Neural progenitor cell (in vitro differentiated cells): Measurements from ENCODE around the gene CACNB1. TPM values are rescaled to one million over a fixed set of nuclear protein-coding genes. Genes with fewer than 3 reads are reported as not detected.
A peak's percentile ranks its signal among the peaks of the same experiment; 100 is the strongest.

Source experiments
- DNase-seq: peaks from one replicate; pipeline ENCODE4 v3.0.0-alpha.2; 2016; ENCODE audit warnings: low spot score
- H2AFZ ChIP-seq: fragments of 200-600 bp; sonication (generic); replicated peaks from 2 replicates; pipeline ENCODE4 v1.6.1; 2016; ENCODE audit warnings: antibody characterized with exemption
- H3F3A ChIP-seq: fragments of 200-600 bp; sonication (generic); 2 replicates; pipeline ENCODE4 v1.6.1; 2016; ENCODE audit warnings: antibody characterized with exemption, low read depth
- H3K27ac ChIP-seq: fragments of 200-600 bp; sonication (generic); 2 replicates; pipeline ENCODE4 v1.5.1; 2016; ENCODE audit warnings: mild to moderate bottlenecking
- H3K27me3 ChIP-seq: fragments of 200-600 bp; sonication (generic); 2 replicates; pipeline ENCODE4 v1.6.1; 2016; ENCODE audit warnings: mild to moderate bottlenecking, moderate library complexity
- H3K36me3 ChIP-seq: fragments of 200-600 bp; sonication (generic); 2 replicates; pipeline ENCODE4 v1.5.1; 2016
- H3K4me1 ChIP-seq: fragments of 200-600 bp; sonication (generic); 2 replicates; pipeline ENCODE4 v1.6.1; 2016; ENCODE audit warnings: mixed run types
- H3K4me2 ChIP-seq: fragments of 200-600 bp; sonication (generic); 2 replicates; pipeline ENCODE4 v1.6.1; 2016
- H3K4me3 ChIP-seq: fragments of 200-600 bp; sonication (generic); 2 replicates; pipeline ENCODE4 v1.5.1; 2016
- H3K79me2 ChIP-seq: fragments of 200-600 bp; sonication (generic); 2 replicates; pipeline ENCODE4 v1.6.1; 2016; ENCODE audit warnings: low read depth
- H3K9ac ChIP-seq: fragments of 200-600 bp; sonication (generic); 2 replicates; pipeline ENCODE4 v1.6.1; 2016
- H3K9me3 ChIP-seq: fragments of 200-600 bp; sonication (generic); 2 replicates; pipeline ENCODE4 v1.5.1; 2016; ENCODE audit warnings: low read depth
- H4K20me1 ChIP-seq: fragments of 200-600 bp; sonication (generic); 2 replicates; pipeline ENCODE4 v1.6.1; 2016; ENCODE audit warnings: low read depth
- H3K27ac Mint-ChIP-seq: 3 replicates; pipeline ENCODE4 v1.8.0; 2021; ENCODE audit warnings: mixed read lengths
- H3K27me3 Mint-ChIP-seq: 2 replicates; pipeline ENCODE4 v1.8.0; 2022; ENCODE audit warnings: low read depth, mild to moderate bottlenecking, inconsistent platforms, moderate library complexity, mixed read lengths; ENCODE audit not compliant: insufficient read depth
- H3K36me3 Mint-ChIP-seq: 3 replicates; pipeline ENCODE4 v1.8.0; 2021; ENCODE audit warnings: mixed read lengths
- H3K4me1 Mint-ChIP-seq: 3 replicates; pipeline ENCODE4 v1.8.0; 2021; ENCODE audit warnings: mixed read lengths
- H3K4me3 Mint-ChIP-seq: 3 replicates; pipeline ENCODE4 v1.8.0; 2021; ENCODE audit warnings: mild to moderate bottlenecking, moderate library complexity, mixed read lengths
- H3K9me3 Mint-ChIP-seq: 3 replicates; pipeline ENCODE4 v1.8.0; 2020; ENCODE audit warnings: mixed read lengths
- CTCF ChIP-seq: fragments of 200-600 bp; sonication (generic); IDR thresholded peaks from 2 replicates; pipeline ENCODE4 v1.5.1; 2017; ENCODE audit warnings: antibody characterized with exemption, mild to moderate bottlenecking
- EZH2 ChIP-seq: fragments of 200-600 bp; sonication (generic); IDR thresholded peaks from 2 replicates; pipeline ENCODE4 v1.6.1; 2017; ENCODE audit warnings: antibody characterized with exemption, mild to moderate bottlenecking, moderate library complexity
- EZH2phosphoT487 ChIP-seq: fragments of 200-600 bp; sonication (generic); IDR thresholded peaks from 2 replicates; pipeline ENCODE4 v1.6.1; 2017; ENCODE audit warnings: antibody characterized with exemption
- total RNA-seq: library from RNA; depleted of rRNA; stranded (reverse); fragments of >200 nt; gene quantifications from 2 replicates; pipeline ENCODE4 v1.2.3, GENCODE V29; 2015; ENCODE audit warnings: low replicate concordance

The CACNB1 gene
- total RNA-seq, 1 donor from 2014 or later, result 6.3 TPM

GRCh38 chr17:39166437-39167335 is 30.8 kb downstream of the CACNB1 start:
- Histone ChIP-seq H3K36me3 (no peaks in the 10 kb centered on the region), H3K4me2 (no peak overlapping the region), H3K9me3 (no peaks in the 10 kb centered on the region), H3K79me2 (no peaks in the 10 kb centered on the region), H3K4me1 (no peaks in the 10 kb centered on the region), H3K9ac (no peak overlapping the region), H3K27ac (no peak overlapping the region), H3F3A (peaks cover 36% of the 10 kb centered on the region), H2AFZ (no peak overlapping the region), H4K20me1 (no peaks in the 10 kb centered on the region), H3K4me3 (no peak overlapping the region), H3K27me3 (peaks cover 42% of the 10 kb centered on the region)
- Mint-ChIP-seq H3K4me1 (peaks cover 6% of the 10 kb centered on the region), H3K4me3 (peak overlapping the region; percentile 70), H3K9me3 (peaks cover 3% of the 10 kb centered on the region), H3K36me3 (no peaks in the 10 kb centered on the region), H3K27me3 (peaks cover 29% of the 10 kb centered on the region), H3K27ac (no peak overlapping the region)
- no peak for DNase-seq
- no peak for TF ChIP-seq EZH2
- no peak for TF ChIP-seq CTCF
- TF ChIP-seq EZH2phosphoT487, result no peak

GRCh38 chr17:39165841-39166349 is 31.6 kb downstream of the CACNB1 start, which contains the start of gene ARL5C:
TSS of gene ARL5C (minus strand) at chr17:39166161. CDS start at chr17:39165760, 401 bp downstream.
- peak within 1 kb of the TSS; percentile 88 for H3K4me3 Mint-ChIP-seq
- H3K27me3 ChIP-seq, result peaks cover 42% of the 10 kb centered on the region
- H2AFZ ChIP-seq, result peak within 1 kb of the TSS; percentile 90
- H3K79me2 ChIP-seq, result no peaks in the 10 kb centered on the region
- H3K4me2 ChIP-seq, result peak within 1 kb of the TSS; percentile 91
- TF ChIP-seq EZH2phosphoT487, result no peak
- no peak for TF ChIP-seq EZH2
- TF ChIP-seq CTCF, result no peak
- no peak for DNase-seq
- no peaks in the 10 kb centered on the region for H3K9me3 ChIP-seq
- no peaks in the 10 kb centered on the region for H3K4me1 ChIP-seq
- H3K27ac Mint-ChIP-seq, result peak within 1 kb of the TSS; percentile 53
- peaks cover 36% of the 10 kb centered on the region for H3F3A ChIP-seq
- peaks cover 3% of the 10 kb centered on the region for H3K9me3 Mint-ChIP-seq
- no peaks in the 10 kb centered on the region for H3K36me3 ChIP-seq
- no peak within 1 kb of the TSS for H3K27ac ChIP-seq
- H3K4me1 Mint-ChIP-seq, result peaks cover 6% of the 10 kb centered on the region
- peak within 1 kb of the TSS; percentile 61 for H3K4me3 ChIP-seq
- no peak within 1 kb of the TSS for H3K9ac ChIP-seq
- no peaks in the 10 kb centered on the region for H3K36me3 Mint-ChIP-seq
- no peaks in the 10 kb centered on the region for H4K20me1 ChIP-seq
- peaks cover 29% of the 10 kb centered on the region for H3K27me3 Mint-ChIP-seq

DNA sequence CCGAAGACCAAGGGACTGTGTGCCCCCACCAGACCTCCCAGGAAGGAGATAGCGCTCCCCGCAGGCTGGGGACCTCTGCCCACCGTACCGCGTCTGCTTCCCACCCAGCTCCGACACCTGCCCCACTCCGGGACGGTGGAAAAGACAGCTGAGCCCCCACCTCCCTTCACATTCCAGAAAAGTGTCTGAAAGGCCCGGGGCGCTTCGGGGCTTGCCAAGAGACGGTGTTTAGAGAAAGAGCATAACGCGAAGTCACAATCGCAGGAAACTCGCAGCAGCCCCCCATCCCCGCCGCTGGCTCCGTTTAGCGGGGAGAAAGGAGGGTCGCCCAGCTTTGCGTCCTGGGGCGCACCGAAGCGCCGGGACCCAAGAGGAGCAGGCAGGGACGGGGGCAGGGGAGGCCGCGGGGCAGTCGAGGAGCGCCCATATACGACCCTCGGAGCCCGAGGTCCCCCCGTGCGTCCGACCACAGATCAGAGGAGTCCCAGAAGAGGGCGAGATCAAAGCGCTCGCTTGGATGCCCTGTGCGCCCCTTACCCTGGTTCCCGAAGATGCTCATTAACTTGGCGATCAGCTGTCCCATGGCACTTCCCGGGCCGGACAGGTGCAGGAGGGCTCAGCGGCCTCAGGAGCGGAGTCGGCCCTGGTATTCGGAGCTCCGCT is 32.2 kb downstream of the CACNB1 start:
- H3K27me3 ChIP-seq, result peaks cover 42% of the 10 kb centered on the region
- no peaks in the 10 kb centered on the region for H4K20me1 ChIP-seq
- peak overlapping the region; percentile 61 for H3K4me3 ChIP-seq
- peak overlapping the region; percentile 88 for H3K4me3 Mint-ChIP-seq
- peaks cover 36% of the 10 kb centered on the region for H3F3A ChIP-seq
- H3K79me2 ChIP-seq, result no peaks in the 10 kb centered on the region
- H3K36me3 ChIP-seq, result no peaks in the 10 kb centered on the region
- peaks cover 29% of the 10 kb centered on the region for H3K27me3 Mint-ChIP-seq
- no peaks in the 10 kb centered on the region for H3K9me3 ChIP-seq
- H3K9ac ChIP-seq, result no peak overlapping the region
- peak; percentile 22 for DNase-seq
- H3K4me1 ChIP-seq, result no peaks in the 10 kb centered on the region
- H3K4me2 ChIP-seq, result peak overlapping the region; percentile 91
- peaks cover 3% of the 10 kb centered on the region for H3K9me3 Mint-ChIP-seq
- H3K36me3 Mint-ChIP-seq, result no peaks in the 10 kb centered on the region
- TF ChIP-seq EZH2phosphoT487, result peak; percentile 65
- peak; percentile 69 for TF ChIP-seq EZH2
- TF ChIP-seq CTCF, result no peak
- peak overlapping the region; percentile 53 for H3K27ac Mint-ChIP-seq
- no peak overlapping the region for H3K27ac ChIP-seq
- H3K4me1 Mint-ChIP-seq, result peaks cover 6% of the 10 kb centered on the region
- peak overlapping the region; percentile 90 for H2AFZ ChIP-seq
